ENCODE data around the gene ACER3.

ACER3 gene

GRCh38 chr11:77039491-77040400 is 179.0 kb downstream of the ACER3 start:
- DNase-seq (ENCODE audit: low read depth): peak; percentile 32
- TF ChIP-seq CTCF (conservative IDR thresholded peaks at IDR 0.05; ENCODE audit: low read length): peak; percentile 59
- H3K4me3 ChIP-seq (ENCODE audit: low read length): peak overlapping the region; percentile 40

GRCh38 chr11:77040401-77040777 is 179.7 kb downstream of the ACER3 start:
- TF ChIP-seq CTCF (conservative IDR thresholded peaks at IDR 0.05; ENCODE audit: low read length): no peak
- no peak for DNase-seq (ENCODE audit: low read depth)
- no peak overlapping the region for H3K4me3 ChIP-seq (ENCODE audit: low read length)

- DNase-seq (ENCODE audit: low read depth): no peak
- TF ChIP-seq CTCF (conservative IDR thresholded peaks at IDR 0.05; ENCODE audit: low read length): no peak
- H3K4me3 ChIP-seq (ENCODE audit: low read length): no peak overlapping the region
Measured at GRCh38 chr11:77040889-77041288, 180.2 kb downstream of the ACER3 start.

GRCh38 chr11:77042111-77042726 is 181.5 kb downstream of the ACER3 start:
- DNase-seq (ENCODE audit: low read depth): no peak
- no peak for TF ChIP-seq CTCF (conservative IDR thresholded peaks at IDR 0.05; ENCODE audit: low read length)

GRCh38 chr11:77044356-77044755 is 183.6 kb downstream of the ACER3 start:
- no peak for DNase-seq (ENCODE audit: low read depth)
- H3K4me3 ChIP-seq (ENCODE audit: low read length): no peak overlapping the region
- no peak for TF ChIP-seq CTCF (conservative IDR thresholded peaks at IDR 0.05; ENCODE audit: low read length)

More at GRCh38 chr11:77042111-77042726, 181.5 kb downstream of the ACER3 start:
- no peak overlapping the region for H3K4me3 ChIP-seq (ENCODE audit: low read length)

- TF ChIP-seq CTCF (conservative IDR thresholded peaks at IDR 0.05; ENCODE audit: low read length): no peak
- H3K4me3 ChIP-seq (ENCODE audit: low read length): no peak overlapping the region
- DNase-seq (ENCODE audit: low read depth): no peak
Measured at GRCh38 chr11:77044886-77045285, 184.2 kb downstream of the ACER3 start.

GRCh38 chr11:77046060-77046501 is 185.4 kb downstream of the ACER3 start:
- TF ChIP-seq CTCF (conservative IDR thresholded peaks at IDR 0.05; ENCODE audit: low read length): peak; percentile 37
- H3K4me3 ChIP-seq (ENCODE audit: low read length): no peak overlapping the region
- no peak for DNase-seq (ENCODE audit: low read depth)
